Stimulated activated CD4-positive, alpha-beta T cell treated with anti-CD3 and anti-CD28 coated beads, Interleukin-1b, Interleukin-23, amount 100 ng/mL, for 4 hours (primary cell): ENCODE measurements around the gene RIMKLA.

Experiments
- DNase-seq, 2 donors: peaks; one replicate each; pipeline ENCODE4 v3.0.0-alpha.2; 2020; ENCODE audit warnings: low read depth in 2 of 2

The RIMKLA gene

DNA sequence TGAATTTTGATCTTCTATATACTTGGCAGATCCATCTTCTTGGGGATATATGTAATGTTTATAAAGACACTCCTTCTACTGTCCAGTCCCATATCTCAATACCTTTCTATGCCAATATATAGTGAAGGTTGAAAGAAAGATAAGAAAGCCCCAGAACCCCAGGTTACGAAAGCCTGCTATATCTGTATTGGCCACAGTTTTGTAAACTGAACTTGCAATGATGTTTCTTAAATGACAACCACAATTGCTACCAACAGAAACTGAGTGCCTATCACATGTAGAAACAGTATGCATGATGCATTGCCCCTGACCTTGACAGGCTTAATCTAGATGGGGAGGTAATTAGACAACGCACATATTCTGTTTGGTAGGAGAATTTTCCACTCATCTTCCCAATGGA lies 7.8 kb upstream of the RIMKLA start:
- no peak for DNase-seq

DNA sequence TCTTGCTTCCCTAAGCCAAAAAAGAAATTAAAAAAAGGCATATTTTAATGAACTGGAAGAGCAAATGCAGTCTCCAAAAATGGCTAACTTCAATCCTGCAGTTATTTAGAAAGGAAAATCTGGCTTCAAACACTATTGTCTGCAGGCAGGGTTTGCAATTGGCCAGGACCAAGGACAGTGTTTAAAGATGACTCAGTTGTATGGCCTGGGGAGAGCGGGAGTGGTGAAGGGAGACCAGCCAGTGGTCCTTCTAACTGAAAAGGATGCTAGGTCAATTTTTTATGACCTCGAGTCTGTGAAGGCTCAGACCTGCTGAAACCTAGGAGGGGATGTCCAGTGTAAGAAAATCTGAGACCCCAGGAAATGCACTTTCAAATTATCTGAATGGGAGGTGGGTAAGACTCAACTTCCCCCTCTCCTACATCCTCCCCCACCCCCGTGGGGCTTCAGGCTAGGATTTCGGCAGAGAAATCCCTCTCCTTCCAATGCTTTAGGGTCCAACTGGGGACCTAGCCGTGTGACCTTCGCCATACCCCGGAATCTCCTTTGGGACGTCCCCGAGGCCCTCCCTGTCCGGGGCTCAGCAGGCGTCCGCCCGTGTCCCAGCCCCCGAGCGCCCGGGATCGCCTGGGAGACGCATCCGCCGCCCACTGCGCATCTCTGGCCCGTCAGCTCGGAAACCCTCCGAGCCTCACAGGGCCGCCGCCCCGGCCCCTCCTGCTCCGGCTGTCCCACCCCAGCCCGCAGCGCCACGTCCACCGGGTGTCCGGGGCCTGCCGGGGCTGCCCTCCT lies 602 bp upstream of the RIMKLA start:
- no peak for DNase-seq

DNA sequence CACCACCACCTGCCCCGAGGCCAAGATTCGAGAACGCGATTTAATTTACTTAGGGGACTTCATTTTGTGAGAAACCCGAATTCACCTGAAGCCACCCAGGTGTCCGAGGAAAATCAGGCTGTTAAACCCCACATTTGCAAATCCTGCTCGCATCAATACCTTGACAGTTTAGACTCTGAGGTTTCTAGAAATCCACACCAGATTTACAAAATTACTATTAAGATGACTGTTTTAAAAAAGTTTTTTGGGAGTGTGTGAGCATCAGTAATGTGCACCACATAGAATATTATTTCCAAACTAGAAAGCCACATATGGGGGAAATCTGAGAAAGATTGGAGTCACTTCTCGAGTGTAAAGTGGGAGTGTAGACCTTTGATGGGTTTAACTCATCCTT lies 685 bp downstream of the RIMKLA start:
- DNase-seq, result no peak

DNA sequence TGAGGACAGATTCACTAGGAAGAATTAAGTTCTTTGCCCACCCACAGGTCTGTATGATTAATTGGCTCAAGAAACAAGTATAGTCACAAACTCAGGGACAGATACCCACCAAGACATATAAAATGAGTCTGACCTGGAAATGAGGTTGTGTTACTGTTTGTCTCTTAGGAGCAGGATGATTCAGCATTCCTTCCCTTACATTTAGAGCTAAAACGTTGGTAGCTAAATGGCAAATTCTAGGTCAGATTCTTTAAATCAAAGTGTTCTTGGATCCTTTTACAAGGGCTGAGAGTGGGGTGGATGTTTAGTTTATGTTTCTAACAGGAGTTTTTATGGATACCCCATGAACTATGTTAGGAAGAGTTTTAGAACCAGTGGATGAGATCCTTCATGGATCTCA lies 4.7 kb downstream of the RIMKLA start:
- no peak for DNase-seq

DNA sequence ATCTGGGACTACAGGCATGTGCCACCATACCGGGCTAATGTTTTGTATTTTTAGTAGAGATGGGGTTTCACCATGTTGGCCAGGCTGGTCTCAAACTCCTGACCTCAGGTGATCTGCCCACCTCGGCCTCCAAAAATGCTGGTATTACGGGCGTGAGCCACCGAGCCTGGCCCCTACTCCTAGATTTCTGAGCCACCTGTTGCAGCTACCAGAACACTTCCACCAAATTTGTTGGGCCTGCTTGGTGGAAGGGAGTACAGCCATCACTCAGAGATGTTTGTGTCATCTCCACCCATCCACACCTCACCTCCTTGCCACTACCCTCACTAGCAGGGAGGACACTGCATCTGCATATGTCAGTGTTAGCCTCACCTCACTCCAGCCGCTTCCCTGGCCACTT lies 5.5 kb downstream of the RIMKLA start:
- no peak for DNase-seq

DNA sequence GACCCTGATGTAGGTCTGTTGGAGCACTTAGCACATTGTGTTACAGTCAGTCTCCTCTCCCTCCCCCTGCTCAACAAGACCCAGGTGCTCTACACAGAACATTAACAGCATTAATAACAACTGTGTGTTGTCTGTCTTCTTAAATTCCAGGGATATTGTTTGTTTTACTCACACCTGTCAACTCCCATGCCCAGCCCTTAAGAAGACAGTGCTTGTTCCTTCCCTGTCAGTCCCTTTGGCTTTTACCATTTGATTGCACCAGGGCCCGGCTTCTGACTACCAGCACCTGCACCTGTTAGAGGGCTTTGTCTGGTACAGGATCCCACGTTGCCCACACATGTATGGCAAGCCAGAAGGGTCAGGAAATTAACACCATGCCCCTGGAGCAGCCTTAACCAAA lies 11.7 kb downstream of the RIMKLA start:
- DNase-seq, result no peak

DNA sequence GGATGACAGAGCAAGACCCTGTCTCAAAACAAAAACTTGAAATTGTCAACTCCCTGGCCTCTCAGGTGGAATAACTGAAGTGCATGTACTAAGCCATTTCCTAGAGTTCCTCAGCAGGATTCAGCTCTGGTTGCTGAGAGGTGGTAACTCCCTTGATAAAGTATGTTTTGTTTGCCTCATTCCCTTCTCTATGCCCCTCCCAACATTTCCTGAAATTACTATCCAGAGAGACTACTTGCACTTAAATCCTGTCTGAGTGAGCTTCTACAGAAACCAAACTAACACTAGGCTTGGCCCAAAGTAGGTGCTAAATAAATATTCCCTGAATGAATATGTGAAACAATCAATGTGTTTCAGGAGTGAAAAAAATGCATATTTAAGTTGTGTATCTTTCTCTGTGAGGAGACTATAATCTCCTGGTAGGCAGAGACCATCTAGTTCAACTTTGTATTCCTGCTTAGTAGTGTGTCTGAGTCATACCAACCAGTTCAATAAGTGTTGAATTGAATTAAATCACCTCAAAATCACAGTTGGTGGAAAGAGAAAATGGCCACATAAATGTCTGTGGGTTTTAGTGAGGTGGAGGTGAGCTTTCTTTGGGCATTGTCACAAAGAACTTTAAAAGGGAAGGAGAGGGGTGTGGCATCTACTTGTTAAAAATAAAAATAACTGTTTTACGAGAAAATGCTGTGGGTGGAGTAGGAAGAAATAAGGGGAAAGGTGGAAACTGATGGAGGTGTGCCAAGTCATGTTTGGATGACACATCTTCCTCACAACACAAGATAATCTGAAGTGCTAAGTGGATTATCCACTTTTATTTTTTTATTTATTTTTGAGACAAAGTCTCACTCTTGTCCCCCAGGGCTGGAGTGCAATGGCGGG lies 12.6 kb downstream of the RIMKLA start:
- DNase-seq, result no peak

DNA sequence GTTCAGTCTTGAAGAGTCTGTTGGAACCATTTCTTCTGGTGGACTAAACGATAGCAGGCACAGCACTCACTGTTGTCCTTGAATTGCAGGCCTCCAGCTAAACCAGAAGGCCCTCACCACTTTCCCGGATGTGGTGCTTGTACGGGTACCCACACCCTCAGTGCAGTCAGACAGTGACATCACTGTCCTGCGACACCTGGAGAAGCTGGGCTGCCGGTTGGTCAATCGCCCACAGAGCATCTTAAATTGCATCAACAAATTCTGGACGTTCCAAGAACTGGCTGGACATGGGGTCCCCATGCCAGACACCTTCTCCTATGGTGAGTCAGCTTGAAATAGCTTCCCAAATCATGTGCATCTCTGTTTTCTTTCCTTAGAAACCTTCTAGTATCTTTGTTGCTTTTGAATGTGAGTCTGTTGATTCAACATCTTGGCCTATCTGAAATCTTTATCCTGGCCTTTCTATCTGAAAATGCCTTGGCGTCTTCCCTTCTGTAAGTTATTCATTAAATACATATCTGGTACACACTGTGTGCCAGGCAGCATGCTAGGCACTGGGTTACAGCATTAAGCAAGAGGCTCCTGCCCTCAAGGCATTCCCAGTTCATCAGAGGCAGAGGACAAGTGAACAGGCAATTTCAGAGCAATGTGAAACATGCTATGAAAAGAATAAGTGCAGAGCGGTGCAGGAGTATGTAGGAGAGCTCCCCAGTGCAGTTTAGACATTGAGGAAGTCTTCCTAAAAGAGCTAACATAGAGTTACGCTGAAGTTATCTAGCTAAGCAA lies 18.9 kb downstream of the RIMKLA start:
- DNase-seq, result no peak

DNA sequence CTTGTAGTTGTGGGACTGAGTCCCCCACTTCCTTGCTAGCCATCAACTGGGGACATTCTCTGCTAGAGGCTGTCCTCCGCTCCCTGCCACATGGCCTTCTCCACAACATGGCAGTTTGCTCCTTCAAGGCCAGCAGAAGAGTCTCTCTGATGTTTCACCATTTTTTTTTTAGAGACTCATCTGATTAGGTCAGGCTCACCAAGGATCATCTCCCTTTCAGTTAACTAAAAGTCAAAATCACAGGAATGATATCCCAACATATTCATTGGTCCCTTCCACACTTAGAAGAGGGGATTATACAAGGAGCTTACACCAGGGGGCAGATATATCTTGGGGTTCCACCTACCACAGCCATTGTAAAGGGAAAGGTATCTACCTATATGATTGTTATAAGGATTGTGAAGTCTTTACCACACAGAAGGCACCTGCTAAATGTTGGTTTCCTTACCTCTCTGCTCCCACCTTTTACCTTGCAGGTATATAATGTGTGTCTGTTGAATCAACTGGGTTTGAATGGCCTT lies 23.3 kb downstream of the RIMKLA start:
- DNase-seq, result no peak

DNA sequence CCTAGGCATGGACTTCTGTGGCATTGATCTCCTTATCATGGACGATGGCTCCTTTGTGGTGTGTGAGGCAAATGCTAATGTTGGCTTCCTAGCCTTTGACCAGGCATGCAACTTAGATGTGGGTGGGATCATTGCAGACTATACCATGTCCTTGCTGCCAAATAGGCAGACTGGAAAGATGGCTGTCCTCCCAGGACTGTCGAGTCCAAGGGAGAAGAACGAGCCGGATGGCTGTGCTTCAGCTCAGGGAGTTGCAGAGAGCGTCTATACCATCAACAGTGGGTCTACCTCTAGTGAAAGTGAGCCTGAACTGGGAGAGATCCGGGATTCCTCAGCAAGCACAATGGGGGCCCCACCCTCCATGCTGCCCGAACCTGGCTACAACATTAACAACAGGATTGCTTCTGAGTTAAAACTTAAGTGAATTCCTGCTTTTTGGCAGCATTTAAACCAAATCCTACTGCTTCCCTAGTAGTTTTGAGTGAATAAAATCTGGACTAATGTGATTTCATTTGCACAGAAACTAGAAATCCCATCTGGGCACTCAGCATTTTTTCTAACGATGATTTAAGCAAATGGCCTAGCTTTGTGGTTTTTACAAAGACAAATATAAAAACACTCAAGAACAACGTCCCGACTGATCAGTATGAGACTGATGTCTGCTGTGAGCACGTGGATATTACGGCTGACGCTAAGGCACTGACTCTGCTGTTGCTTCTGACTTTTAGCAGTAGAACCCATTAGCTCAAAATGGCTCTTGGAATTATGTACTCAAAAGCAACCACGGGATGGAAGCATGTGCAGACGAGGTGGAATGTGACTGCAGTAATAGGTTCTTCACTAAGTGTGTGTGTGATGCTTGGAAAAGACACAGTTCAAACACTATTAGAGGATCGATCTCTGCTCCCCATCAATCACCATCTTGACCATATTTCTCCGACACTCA lies 34.2 kb downstream of the RIMKLA start:
- DNase-seq, result no peak

DNA sequence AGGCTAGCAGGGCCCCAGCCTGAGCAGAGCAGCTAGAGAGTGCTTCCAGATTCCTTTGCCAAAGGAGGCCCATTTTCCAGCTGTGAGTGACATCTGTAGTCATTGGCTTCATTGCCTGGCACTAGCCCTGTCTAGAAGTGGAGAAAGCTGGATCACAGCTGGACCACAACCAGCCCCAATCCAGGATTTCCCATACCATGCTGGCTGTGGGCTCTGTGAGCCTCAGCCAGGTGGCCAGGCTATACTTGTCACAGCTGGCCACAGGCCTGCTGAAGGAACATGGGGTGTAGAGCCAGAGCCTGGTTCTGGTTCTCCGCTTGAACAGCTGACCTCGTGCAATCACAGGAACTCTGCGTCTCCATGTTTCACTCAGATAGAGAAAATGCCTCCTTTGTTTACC lies 36.6 kb downstream of the RIMKLA start:
- no peak for DNase-seq

DNA sequence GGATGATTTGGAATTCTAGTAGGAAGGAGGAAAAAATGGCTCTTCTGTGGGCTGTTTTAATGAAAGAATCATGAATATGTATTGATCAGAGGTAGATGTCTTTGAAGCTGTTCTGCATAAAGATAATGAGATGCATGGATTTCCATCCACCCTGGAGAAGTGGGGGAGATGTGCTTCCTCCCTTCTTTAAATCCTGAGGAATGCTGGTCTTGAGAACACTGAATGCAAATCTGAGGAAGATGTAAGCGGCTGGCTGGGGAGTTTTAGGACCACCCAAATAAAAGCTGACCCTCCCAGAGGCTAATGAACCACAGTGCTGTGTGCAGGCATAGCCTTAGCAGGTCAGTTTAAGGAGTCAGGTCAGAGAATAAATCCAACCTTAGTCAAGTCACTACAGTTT lies 37.9 kb downstream of the RIMKLA start:
- DNase-seq, result no peak

DNA sequence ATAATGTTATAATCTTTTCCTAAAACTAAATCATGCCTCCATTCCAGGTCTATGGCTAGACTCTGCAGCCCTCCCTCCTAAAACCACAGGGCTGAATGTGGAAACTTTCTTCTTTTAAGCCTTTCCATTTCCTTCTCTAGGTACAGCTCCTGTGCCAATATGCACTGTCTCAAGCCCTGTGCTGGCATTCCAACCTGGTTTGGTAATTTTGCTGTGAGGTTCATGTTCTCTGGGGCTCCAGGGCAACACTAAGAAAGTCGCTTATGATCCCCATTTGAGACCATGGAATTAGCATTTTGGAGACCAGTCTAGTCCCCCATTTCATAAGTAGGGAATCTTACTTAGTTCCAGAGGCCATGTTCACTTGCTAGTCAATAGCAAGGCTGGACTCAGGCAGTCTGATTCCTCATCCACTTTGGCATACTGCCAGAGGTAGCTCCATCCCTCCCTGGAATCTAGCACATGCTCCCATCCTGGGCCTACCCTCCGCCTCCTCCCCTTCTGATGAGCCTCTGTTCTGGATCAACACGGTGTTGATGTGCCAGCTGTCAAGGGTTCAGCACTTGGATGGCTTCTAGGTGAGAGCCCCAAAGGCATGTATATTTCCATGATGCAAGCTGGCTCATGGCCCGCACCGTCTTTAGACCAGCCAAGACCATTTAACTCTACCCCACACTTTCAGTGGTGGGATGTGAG lies 38.7 kb downstream of the RIMKLA start:
- DNase-seq, result no peak

DNA sequence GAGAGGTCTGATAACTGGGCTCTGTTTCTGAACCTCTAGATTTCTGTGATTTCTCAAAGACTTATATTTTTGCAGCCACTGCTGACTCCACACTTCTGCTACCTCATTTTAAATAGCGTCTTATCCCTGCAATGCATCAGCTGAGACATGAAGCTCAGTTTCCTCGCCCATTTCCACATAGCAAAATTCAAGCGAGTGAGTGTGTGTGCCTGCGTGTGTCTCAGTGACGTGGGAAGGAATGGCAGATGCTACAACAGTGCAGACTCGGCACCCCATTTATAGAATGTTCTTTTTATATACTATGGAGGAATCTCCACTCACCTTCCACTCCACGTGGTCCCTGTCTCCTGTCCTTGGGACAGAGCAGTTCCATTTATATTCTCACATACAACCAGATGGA lies 39.5 kb downstream of the RIMKLA start:
- no peak for DNase-seq

DNA sequence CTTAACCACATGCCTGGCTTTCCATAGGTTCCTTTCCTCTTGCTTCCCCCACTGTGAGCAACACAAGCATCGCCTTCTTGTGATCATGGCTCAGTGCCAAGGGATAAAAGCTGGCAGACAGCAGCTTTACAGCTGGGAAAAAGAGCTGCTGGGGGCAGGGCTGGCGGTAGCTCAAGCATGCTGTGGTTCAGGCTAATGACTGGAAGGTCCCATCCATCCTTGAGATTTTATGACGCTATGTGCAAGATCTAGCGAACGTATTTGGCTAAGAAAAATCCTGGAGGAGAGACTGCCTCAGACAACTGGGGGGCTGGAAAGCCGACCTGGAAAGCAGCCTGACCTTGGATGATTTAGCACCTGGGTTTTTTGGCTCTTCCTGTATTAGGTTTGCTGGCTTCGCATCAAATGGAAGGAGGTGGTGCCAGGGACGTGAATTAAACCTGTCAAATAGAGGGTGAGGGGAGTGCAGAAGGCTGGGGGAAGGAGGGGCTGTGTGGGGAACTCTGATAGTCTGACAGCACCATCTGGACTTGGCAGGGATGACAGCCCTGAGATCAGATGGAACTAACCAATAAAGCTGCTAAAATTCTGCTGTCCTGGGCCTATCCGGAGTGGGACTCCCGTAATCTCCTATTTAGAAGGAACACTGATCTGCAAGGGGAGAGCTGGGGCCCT lies 40.5 kb downstream of the RIMKLA start:
- no peak for DNase-seq

DNA sequence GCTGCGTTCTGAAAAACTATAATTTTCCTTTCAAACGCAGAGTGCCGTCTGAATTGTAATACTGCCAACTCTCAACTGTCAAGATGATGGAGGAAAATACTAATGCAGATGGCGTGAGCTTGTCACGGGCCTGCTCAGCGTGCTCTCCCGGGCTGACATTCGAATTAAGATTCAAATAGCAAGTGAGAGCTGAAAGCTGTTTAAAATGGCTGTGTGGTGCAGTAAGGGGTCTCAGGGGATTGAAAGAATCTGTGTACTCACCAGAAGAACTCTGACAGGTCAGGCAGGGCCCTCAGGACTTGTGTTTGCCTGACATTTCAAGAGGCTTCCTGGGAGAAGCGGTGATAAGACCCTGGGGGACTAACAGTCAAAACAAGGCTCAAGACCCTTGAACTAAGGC lies 42.1 kb downstream of the RIMKLA start:
- DNase-seq, result no peak

DNA sequence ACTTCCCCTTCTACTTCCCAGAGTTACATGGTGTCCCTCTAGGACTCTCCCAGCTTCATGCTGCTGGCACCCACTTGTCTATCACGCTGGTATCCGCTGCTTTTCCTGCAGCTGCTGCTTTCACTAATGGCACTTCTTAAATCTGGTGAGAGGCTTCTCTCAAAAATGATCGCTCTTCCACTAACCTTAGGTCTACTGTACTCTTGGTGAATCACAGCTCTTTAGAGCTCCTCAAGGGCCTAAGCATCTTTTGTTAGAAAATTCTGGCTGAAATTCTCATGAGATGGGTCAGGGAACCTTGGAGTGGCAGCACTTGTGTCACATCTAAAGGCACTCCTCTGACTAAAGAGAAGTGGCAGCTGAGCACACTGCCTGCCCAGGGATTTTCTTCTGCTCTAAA lies 43.1 kb downstream of the RIMKLA start:
- no peak for DNase-seq

DNA sequence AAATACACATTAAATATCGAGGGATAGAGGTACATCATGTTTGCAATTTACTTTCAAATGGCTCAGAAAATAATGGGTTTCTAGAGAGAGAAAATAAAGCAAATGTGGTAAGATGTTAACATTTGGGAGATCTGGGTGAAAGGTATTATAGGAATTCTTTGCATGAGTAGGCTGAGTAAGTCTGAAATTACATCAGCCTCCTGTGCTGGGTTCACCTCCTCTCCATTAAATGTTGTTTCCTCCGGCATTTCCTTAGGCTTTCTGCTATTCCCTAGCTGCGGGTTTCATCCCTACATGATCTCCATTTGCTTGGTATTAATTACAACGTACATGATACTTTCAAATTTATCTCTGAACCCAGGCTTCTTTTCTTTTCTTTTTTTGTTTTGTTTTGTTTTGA lies 43.6 kb downstream of the RIMKLA start:
- DNase-seq, result no peak

DNA sequence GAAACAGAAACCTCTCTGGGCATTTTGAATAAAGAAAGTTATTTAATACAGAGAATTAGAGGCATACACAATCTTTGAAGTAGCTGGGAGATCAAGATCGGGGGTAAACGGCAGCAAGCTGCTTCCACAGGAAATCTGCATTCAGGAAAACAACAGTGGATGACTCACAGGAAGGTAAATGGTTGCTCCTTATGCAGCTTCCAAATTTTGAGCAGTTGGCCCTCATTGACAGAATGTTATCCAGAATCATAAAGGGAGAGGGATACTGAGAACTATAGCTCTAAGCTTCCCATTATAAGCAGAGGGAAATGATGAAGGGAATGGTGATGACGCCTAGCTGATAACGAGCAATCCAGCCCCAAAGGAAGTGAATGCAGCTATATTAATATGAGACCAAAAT lies 46.6 kb downstream of the RIMKLA start:
- DNase-seq, result no peak

DNA sequence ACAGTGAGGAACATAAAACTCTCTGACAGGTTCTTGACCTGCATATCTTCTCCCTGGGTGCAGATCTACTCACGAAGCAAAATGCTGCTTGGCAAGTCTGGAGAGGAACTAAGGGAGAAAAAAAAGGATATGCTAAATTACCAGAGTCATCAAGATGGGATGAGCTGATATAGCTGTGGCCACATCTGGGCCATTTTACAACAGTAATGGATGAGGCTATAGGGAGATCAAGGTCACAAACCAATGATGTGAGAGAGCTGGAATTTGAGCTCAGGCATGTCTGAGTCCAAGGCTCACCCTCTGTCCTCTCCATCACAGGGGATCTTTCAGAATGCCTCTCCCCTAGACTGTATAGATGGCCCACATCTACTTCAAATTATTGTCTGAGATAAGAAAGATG lies 49.0 kb downstream of the RIMKLA start:
- DNase-seq, result no peak
